Activated naive CD8-positive, alpha-beta T cell (primary cell): ENCODE measurements around the gene PRRC2B.

Experiments
- H3K27ac Mint-ChIP-seq: one replicate; pipeline ENCODE4 v1.8.0; 2021; ENCODE audit warnings: mixed read lengths
- H3K27me3 Mint-ChIP-seq: one replicate; pipeline ENCODE4 v1.8.0; 2021; ENCODE audit warnings: mixed read lengths
- H3K36me3 Mint-ChIP-seq: one replicate; pipeline ENCODE4 v1.8.0; 2021; ENCODE audit warnings: mixed read lengths
- H3K4me1 Mint-ChIP-seq: one replicate; pipeline ENCODE4 v1.8.0; 2021; ENCODE audit warnings: low read depth, mixed read lengths
- H3K4me3 Mint-ChIP-seq: one replicate; pipeline ENCODE4 v1.8.0; 2021; ENCODE audit warnings: mild to moderate bottlenecking, mixed read lengths
- H3K9me3 Mint-ChIP-seq: one replicate; pipeline ENCODE4 v1.8.0; 2021; ENCODE audit warnings: low read depth, mixed read lengths

PRRC2B gene

GRCh38 chr9:131521822-131522221 lies 127.9 kb downstream of the PRRC2B start:
- no peaks in the 10 kb centered on the region for H3K27me3 Mint-ChIP-seq
- H3K9me3 Mint-ChIP-seq = no peaks in the 10 kb centered on the region
- no peak overlapping the region for H3K4me3 Mint-ChIP-seq
- H3K36me3 Mint-ChIP-seq = no peaks in the 10 kb centered on the region
- H3K4me1 Mint-ChIP-seq = peaks cover 3% of the 10 kb centered on the region
- no peak overlapping the region for H3K27ac Mint-ChIP-seq

DNA sequence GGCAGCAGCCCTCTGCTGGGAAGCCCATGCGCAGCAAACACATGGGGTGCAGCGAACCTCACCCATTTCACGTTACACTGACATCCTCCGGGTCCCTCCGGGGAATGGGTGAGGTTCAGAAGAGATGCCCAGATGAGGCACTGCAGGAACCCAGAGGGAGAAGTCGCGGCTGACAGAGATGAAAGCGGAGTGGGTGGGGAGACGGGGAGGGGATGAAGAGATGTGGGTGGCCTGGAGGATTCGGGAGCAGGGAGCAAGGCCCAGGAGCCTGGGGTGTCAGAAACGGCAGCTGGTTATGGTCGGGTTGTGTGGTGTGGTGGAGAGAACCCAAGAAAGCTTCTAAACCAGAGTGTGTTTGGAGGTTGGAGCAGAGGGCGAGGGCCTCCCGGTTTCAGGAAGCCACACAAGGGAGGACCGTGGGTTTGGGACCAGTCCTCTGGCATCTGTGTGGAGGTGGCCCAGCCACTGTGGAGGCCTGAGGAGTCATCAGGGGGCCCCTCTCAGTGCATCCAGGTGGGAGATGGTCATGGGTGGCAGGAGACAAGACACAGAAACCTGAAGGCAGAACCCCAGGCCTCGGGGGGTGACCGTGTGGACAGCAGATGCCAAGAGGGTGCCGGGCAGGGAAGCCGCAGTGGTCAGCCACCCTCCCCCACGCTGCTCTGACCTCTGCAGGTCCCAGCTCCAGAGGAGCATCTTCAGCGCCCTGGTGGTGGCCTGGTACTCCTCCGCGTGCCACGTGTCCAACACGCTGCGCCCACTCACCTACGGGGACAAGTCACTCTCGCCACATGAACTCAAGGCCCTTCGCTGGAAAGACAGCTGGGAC lies 128.6 kb downstream of the PRRC2B start:
- Mint-ChIP-seq H3K36me3 (no peaks in the 10 kb centered on the region), H3K9me3 (no peaks in the 10 kb centered on the region), H3K27me3 (no peaks in the 10 kb centered on the region), H3K4me1 (peaks cover 3% of the 10 kb centered on the region), H3K27ac (no peak overlapping the region), H3K4me3 (no peak overlapping the region)

DNA sequence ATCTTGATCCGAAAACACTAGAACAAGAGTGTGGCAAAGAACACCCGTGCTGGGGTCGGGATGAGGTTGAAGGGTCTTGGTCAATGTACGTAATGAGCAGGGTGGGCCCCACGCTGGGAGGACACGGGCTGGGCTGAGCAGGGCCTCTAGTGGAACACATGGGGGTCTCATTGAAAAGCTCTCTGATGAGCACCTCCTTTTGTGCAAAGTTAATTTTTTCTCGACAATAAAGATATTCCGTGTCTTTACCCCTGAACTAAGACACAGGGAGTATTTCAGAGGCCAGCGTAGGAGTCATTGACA lies 129.2 kb downstream of the PRRC2B start:
- peaks cover 3% of the 10 kb centered on the region for H3K4me1 Mint-ChIP-seq
- H3K27me3 Mint-ChIP-seq = no peaks in the 10 kb centered on the region
- no peaks in the 10 kb centered on the region for H3K9me3 Mint-ChIP-seq
- no peak overlapping the region for H3K27ac Mint-ChIP-seq
- no peaks in the 10 kb centered on the region for H3K36me3 Mint-ChIP-seq
- no peak overlapping the region for H3K4me3 Mint-ChIP-seq

- Mint-ChIP-seq H3K27me3 (no peaks in the 10 kb centered on the region), H3K4me1 (peaks cover 6% of the 10 kb centered on the region), H3K4me3 (no peak overlapping the region), H3K36me3 (no peaks in the 10 kb centered on the region), H3K9me3 (no peaks in the 10 kb centered on the region), H3K27ac (no peak overlapping the region)
Measured at GRCh38 chr9:131523451-131524435, 129.9 kb downstream of the PRRC2B start.

DNA sequence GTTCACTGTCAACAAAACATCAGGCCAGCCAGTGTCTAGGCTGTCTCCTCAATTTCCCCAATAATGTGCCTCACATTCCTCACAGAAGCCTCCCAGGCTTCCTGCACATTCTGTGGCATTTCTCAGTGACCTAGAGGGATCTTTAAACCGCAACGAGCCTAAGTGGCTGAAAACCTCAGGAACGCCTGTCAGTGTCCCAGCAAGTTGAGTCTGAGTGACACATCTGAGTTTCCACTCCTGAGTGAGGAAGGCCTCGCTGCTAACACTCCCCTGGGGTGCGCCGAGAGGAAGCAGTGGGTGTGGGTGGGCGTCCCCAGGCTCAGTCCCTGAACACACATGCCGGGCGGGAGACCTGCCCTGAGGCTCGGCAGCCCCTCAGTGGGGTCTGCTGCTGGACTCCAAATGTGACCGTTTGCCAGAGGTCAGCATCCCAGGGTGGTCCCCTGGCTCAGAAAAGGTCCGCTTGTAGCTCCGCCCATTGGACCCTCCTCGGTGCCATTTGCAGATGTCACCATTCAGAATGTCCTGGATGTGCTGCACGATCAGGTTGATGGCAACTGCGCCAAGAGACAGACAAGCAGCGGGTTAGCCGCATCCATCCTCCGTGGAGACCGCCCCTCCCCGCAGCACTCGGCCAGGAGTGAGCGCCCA lies 130.9 kb downstream of the PRRC2B start:
- no peaks in the 10 kb centered on the region for H3K27me3 Mint-ChIP-seq
- peak overlapping the region; percentile 64 for H3K27ac Mint-ChIP-seq
- peaks cover 10% of the 10 kb centered on the region for H3K4me1 Mint-ChIP-seq
- H3K36me3 Mint-ChIP-seq = no peaks in the 10 kb centered on the region
- no peak overlapping the region for H3K4me3 Mint-ChIP-seq
- H3K9me3 Mint-ChIP-seq = no peaks in the 10 kb centered on the region

GRCh38 chr9:131525643-131526565 lies 132.0 kb downstream of the PRRC2B start:
- Mint-ChIP-seq H3K36me3 (no peaks in the 10 kb centered on the region), H3K27me3 (no peaks in the 10 kb centered on the region), H3K4me3 (no peak overlapping the region), H3K4me1 (peaks cover 12% of the 10 kb centered on the region), H3K27ac (no peak overlapping the region), H3K9me3 (no peaks in the 10 kb centered on the region)

- Mint-ChIP-seq H3K27me3 (no peaks in the 10 kb centered on the region), H3K9me3 (no peaks in the 10 kb centered on the region), H3K4me3 (peak overlapping the region; percentile 69), H3K27ac (no peak overlapping the region), H3K4me1 (peaks cover 16% of the 10 kb centered on the region), H3K36me3 (no peaks in the 10 kb centered on the region)
Measured at GRCh38 chr9:131528186-131528585, 134.3 kb downstream of the PRRC2B start.

GRCh38 chr9:131528886-131529505 lies 135.1 kb downstream of the PRRC2B start:
- Mint-ChIP-seq H3K9me3 (no peaks in the 10 kb centered on the region), H3K4me3 (peak overlapping the region; percentile 83), H3K4me1 (peaks cover 16% of the 10 kb centered on the region), H3K27ac (no peak overlapping the region), H3K36me3 (no peaks in the 10 kb centered on the region), H3K27me3 (no peaks in the 10 kb centered on the region)

DNA sequence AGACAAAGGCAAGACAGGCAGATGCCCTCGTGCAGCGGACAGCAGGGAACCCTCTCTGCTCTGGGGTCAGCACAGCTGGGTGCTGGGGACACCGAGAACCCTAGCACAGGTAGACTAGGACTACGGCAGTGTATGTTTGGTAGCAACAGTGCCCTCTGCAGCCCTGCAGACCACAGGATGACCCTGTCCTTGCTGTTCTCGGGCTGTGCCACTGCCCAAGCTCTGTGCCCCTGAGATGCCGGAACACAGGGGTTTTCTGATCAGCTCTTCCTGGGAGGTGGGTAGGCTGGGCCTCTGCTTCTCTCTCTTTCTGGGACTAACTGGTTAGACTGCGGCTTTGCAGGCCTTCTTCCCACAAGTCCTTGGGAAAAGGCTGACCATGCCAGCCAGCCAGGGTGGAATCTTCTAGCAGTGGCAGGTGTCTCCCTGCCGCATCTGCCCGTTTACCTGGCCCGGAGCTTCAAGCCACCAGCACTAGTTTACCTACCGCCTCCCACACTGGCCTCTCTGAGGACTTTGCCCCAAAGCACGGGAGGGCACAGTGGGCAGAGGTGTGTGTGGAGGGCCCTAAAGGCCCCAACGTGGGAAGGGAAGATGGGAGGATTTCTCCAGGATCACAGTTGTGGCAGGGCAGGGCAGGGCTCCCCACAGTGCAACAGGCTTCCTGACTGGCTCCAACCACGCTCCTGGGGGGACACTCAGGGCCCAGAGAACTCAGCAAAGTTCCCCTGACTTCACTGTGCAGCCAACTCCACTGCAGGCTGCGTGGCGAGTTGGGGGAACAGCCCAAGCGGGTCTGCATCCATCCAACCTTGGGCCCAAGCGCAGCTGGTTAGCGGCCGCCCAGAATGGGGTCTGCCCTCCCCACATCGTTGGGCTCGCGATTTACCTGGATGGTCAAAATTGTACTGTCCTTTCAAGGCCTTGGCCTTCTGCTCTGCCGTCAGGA lies 136.0 kb downstream of the PRRC2B start:
- no peaks in the 10 kb centered on the region for H3K9me3 Mint-ChIP-seq
- peak overlapping the region; percentile 75 for H3K27ac Mint-ChIP-seq
- peak overlapping the region; percentile 83 for H3K4me3 Mint-ChIP-seq
- no peaks in the 10 kb centered on the region for H3K36me3 Mint-ChIP-seq
- H3K4me1 Mint-ChIP-seq = peaks cover 21% of the 10 kb centered on the region
- H3K27me3 Mint-ChIP-seq = no peaks in the 10 kb centered on the region

DNA sequence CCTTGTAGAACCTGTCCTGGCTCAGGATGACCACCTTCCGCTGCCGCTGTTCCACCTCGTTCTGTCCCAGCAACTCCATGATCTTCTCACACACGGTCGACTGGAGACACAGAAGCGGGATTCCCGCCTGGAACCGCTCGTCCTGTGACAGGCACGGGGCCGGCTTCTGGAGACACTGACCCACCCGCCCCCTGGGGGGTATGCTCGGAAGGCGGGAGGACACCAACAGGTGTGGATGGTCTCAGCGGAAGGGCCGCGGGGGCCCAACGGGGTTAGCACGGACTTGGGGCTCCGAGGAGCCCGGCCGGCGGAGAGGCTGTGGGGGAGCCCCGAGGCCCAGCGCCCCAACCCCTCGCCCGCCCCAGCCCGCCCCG lies 136.6 kb downstream of the PRRC2B start:
- Mint-ChIP-seq H3K9me3 (no peaks in the 10 kb centered on the region), H3K27ac (no peak overlapping the region), H3K27me3 (no peaks in the 10 kb centered on the region), H3K36me3 (no peaks in the 10 kb centered on the region), H3K4me1 (peaks cover 26% of the 10 kb centered on the region), H3K4me3 (peak overlapping the region; percentile 83)

GRCh38 chr9:131530920-131531832 lies 137.3 kb downstream of the PRRC2B start, which contains the start of gene UCK1:
UCK1 (minus strand) TSS chr9:131531263; CDS start chr9:131531174, 89 bp downstream.
- H3K27ac Mint-ChIP-seq = no peak within 1 kb of the TSS
- H3K4me1 Mint-ChIP-seq = peaks cover 29% of the 10 kb centered on the region
- no peaks in the 10 kb centered on the region for H3K27me3 Mint-ChIP-seq
- H3K4me3 Mint-ChIP-seq = peak within 1 kb of the TSS; percentile 83
- no peaks in the 10 kb centered on the region for H3K9me3 Mint-ChIP-seq
- H3K36me3 Mint-ChIP-seq = no peaks in the 10 kb centered on the region

DNA sequence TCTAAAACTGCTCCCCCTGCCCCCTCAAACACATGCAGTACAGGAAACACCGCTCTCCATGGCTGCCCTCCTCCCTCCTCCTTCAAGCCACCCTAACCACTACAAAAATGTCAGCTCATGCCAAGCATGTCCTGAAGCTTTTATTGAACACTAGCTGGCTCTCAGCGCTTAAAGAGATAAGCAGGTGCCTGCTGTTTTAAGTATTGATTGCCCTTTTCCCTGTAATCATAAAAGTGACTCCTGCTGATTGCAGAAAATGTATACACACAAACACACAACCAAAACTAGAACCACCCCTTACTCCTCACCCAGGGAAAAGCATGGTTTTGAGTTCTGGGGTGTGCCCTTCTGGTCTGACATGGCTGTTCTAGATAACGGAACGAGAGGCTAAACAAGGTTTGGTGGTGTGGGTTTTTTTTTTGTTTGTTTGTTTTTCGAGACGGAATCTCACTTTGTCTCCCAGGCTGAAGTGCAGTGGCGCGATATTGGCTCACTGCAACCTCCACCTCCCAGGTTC lies 140.9 kb downstream of the PRRC2B start:
- Mint-ChIP-seq H3K27ac (peak overlapping the region; percentile 54), H3K36me3 (no peaks in the 10 kb centered on the region), H3K9me3 (no peaks in the 10 kb centered on the region), H3K4me1 (peaks cover 36% of the 10 kb centered on the region), H3K27me3 (no peaks in the 10 kb centered on the region), H3K4me3 (peak overlapping the region; percentile 66)
